Measurements from ENCODE around the gene MIOX.

MIOX gene

GRCh38 chr22:50503475-50504145 lies 17.0 kb downstream of the MIOX start:
- no peak for DNase-seq (ENCODE audit: low read depth in 2 of 2)
- no peak overlapping the region for H3K4me3 ChIP-seq (replicated peaks in 1 of 2; ENCODE audit: low read depth in 2 of 2, low read length in 2 of 2)
- no peak for TF ChIP-seq CTCF (IDR thresholded peaks at IDR 0.05; ENCODE audit: low read depth, low read length)

GRCh38 chr22:50504369-50505211 lies 17.9 kb downstream of the MIOX start:
- TF ChIP-seq CTCF (IDR thresholded peaks at IDR 0.05; ENCODE audit: low read depth, low read length) = no peak
- DNase-seq (ENCODE audit: low read depth in 2 of 2) = no peak
- H3K4me3 ChIP-seq (replicated peaks in 1 of 2; ENCODE audit: low read depth in 2 of 2, low read length in 2 of 2) = no peak overlapping the region

GRCh38 chr22:50505276-50505775 lies 18.7 kb downstream of the MIOX start:
- no peak for DNase-seq (ENCODE audit: low read depth in 2 of 2)
- no peak overlapping the region for H3K4me3 ChIP-seq (replicated peaks in 1 of 2; ENCODE audit: low read depth in 2 of 2, low read length in 2 of 2)
- TF ChIP-seq CTCF (IDR thresholded peaks at IDR 0.05; ENCODE audit: low read depth, low read length) = no peak

GRCh38 chr22:50505776-50506610 lies 19.3 kb downstream of the MIOX start:
- DNase-seq (ENCODE audit: low read depth in 2 of 2) = no peak
- H3K4me3 ChIP-seq (replicated peaks in 1 of 2; ENCODE audit: low read depth in 2 of 2, low read length in 2 of 2) = peak overlapping the region; percentile 96 to 99
- TF ChIP-seq CTCF (IDR thresholded peaks at IDR 0.05; ENCODE audit: low read depth, low read length) = no peak

GRCh38 chr22:50506611-50507420 lies 20.2 kb downstream of the MIOX start:
- TF ChIP-seq CTCF (IDR thresholded peaks at IDR 0.05; ENCODE audit: low read depth, low read length) = no peak
- no peak for DNase-seq (ENCODE audit: low read depth in 2 of 2)

More at GRCh38 chr22:50506611-50507420, 20.2 kb downstream of the MIOX start:
- peak overlapping the region; percentile 96 to 99 for H3K4me3 ChIP-seq (replicated peaks in 1 of 2; ENCODE audit: low read depth in 2 of 2, low read length in 2 of 2)

All from cardiac fibroblast (primary cell).